KOPT-K1 (cell line): Measurements from ENCODE around the gene GATA1.

ENCODE experiments used
- H3K27ac ChIP-seq: fragments of 200-600 bp; sonication (generic); 2 replicates; pipeline ENCODE4 v1.5.1; 2016; ENCODE audit warnings: antibody characterized with exemption, mild to moderate bottlenecking, low read depth, low read length; ENCODE audit not compliant: poor library complexity, severe bottlenecking
- H3K36me3 ChIP-seq: fragments of 200-600 bp; sonication (generic); 2 replicates; pipeline ENCODE4 v1.5.1; 2017; ENCODE audit warnings: antibody characterized with exemption, mild to moderate bottlenecking, low read length, moderate library complexity; ENCODE audit not compliant: insufficient read depth
- H3K9me3 ChIP-seq: fragments of 200-600 bp; sonication (generic); 2 replicates; pipeline ENCODE4 v1.5.1; 2017; ENCODE audit warnings: antibody characterized with exemption, low read length, mild to moderate bottlenecking; ENCODE audit not compliant: insufficient read depth, poor library complexity, severe bottlenecking

The GATA1 gene

DNA sequence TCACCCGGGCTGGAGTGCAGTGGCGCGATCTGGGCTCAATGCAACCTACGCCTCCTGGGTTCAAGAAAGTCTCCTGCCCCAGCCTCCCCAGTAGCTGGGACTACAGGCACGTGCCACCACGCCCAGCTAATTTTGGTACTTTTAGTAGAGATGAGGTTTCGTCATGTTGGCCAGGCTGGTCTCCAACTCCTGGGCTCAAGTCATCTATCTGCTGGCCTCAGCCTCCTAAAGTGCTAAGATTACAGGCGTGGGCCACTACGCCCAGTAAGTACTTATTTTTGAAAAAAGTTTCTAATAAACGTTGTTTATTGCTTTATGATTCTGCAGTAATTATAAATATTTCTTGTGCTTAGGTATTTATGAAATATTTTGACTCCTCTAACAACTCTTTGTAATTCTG, 53.3 kb downstream of the GATA1 start:
- Histone ChIP-seq H3K27ac (no peak overlapping the region), H3K9me3 (no peaks in the 10 kb centered on the region), H3K36me3 (no peaks in the 10 kb centered on the region)
